Stromal cell of bone marrow (primary cell): Measurements from ENCODE around the gene PDE4D.
A peak's percentile ranks its signal among the peaks of the same experiment; 100 is the strongest.
"Not testable (repeated sequence)": the region's sequence is repeated elsewhere in the genome, so short reads cannot be mapped to it uniquely, and the experiment has no call there.

ENCODE experiments used
- DNase-seq: peaks from one replicate; pipeline ENCODE4 v3.0.0-alpha.2; 2012; ENCODE audit warnings: low read depth

Gene PDE4D

GRCh38 chr5:59416026-59416425 is 477.5 kb downstream of the PDE4D start:
- no peak for DNase-seq

GRCh38 chr5:59412428-59412827 is 481.1 kb downstream of the PDE4D start:
- no peak for DNase-seq

- DNase-seq: not testable (repeated sequence)
Measured at GRCh38 chr5:59408997-59409396, 484.5 kb downstream of the PDE4D start.

- DNase-seq: no peak
Measured at GRCh38 chr5:59407967-59408366, 485.6 kb downstream of the PDE4D start.

- DNase-seq: no peak
Measured at GRCh38 chr5:59401637-59402036, 491.9 kb downstream of the PDE4D start.

GRCh38 chr5:59394956-59395355 is 498.6 kb downstream of the PDE4D start:
- not testable (repeated sequence) for DNase-seq

- DNase-seq: no peak
Measured at GRCh38 chr5:59393585-59394420, 499.7 kb downstream of the PDE4D start.

GRCh38 chr5:59391576-59391975 is 501.9 kb downstream of the PDE4D start:
- DNase-seq: no peak

- DNase-seq: no peak
Measured at GRCh38 chr5:59390989-59391388, 502.5 kb downstream of the PDE4D start.

GRCh38 chr5:59390074-59390659 is 503.4 kb downstream of the PDE4D start:
- DNase-seq: peak; percentile 5

GRCh38 chr5:59387127-59387526 is 506.4 kb downstream of the PDE4D start:
- no peak for DNase-seq

- no peak for DNase-seq
Measured at GRCh38 chr5:59385700-59386099, 507.8 kb downstream of the PDE4D start.

- peak; percentile 48 for DNase-seq
Measured at GRCh38 chr5:59380350-59380951, 513.1 kb downstream of the PDE4D start.

- not testable (repeated sequence) for DNase-seq
Measured at GRCh38 chr5:59374036-59374435, 519.5 kb downstream of the PDE4D start.

- no peak for DNase-seq
Measured at GRCh38 chr5:59371525-59372127, 521.9 kb downstream of the PDE4D start.

GRCh38 chr5:59368951-59369350 is 524.6 kb downstream of the PDE4D start:
- DNase-seq: no peak

- peak; percentile 47 for DNase-seq
Measured at GRCh38 chr5:59367791-59368394, 525.6 kb downstream of the PDE4D start.

GRCh38 chr5:59366784-59367183 is 526.7 kb downstream of the PDE4D start:
- DNase-seq: no peak

- no peak for DNase-seq
Measured at GRCh38 chr5:59362438-59362837, 531.1 kb downstream of the PDE4D start.

GRCh38 chr5:59361454-59361853 is 532.1 kb downstream of the PDE4D start:
- no peak for DNase-seq

- no peak for DNase-seq
Measured at GRCh38 chr5:59360130-59360555, 533.4 kb downstream of the PDE4D start.
